ENCODE data around the gene CTH.
"Not testable (repeated sequence)": the region's sequence is repeated elsewhere in the genome, so short reads cannot be mapped to it uniquely, and the experiment has no call there.

Gene CTH

DNA sequence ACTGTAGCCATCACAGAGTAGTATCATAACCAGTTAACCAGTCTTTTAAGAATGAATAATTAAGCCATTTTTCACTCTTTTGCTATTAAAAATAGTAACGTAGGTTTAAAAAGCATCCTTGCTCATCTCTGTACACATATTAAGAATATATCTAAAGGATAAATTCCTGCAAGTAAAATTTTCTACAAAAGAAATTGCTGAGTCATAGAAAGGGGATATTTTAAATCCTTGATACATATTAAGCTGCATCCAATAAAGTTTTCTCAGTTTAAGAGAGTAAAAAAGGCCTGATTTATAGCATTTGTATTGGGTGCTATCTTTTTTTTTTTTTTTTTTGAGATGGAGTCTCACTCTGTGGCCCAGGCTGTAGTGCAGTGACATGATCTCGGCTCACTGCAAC is 1.9 kb upstream of the CTH start:
- DNase-seq (ENCODE audit: low read depth in 2 of 2) = no peak
- no peak for TF ChIP-seq CTCF (IDR thresholded peaks at IDR 0.05; ENCODE audit: low read depth, low read length)
- H3K4me3 ChIP-seq (replicated peaks in 1 of 2; ENCODE audit: low read depth in 2 of 2, low read length in 2 of 2) = no peak overlapping the region

DNA sequence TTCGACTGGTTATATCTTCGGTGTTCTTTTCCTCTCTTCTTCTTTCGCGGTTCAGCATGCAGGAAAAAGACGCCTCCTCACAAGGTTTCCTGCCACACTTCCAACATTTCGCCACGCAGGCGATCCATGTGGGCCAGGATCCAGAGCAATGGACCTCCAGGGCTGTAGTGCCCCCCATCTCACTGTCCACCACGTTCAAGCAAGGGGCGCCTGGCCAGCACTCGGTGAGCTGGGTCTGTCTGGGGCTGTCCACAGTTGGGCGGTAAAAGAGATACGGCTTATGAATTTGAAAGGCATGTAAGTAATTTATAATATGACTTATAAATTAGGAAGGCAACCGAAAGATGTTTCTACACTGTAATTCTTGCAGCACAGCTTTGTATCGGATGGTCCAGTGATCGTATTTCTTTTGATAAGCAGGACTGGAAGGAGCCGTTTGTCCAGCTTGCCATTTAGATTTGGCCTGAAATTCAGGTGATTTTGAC is 334 bp downstream of the CTH start:
- peak in 1 of 2 donors; percentile 60 for DNase-seq (ENCODE audit: low read depth in 2 of 2)
- no peak for TF ChIP-seq CTCF (IDR thresholded peaks at IDR 0.05; ENCODE audit: low read depth, low read length)
- peak overlapping the region; percentile 72 to 92 for H3K4me3 ChIP-seq (replicated peaks in 1 of 2; ENCODE audit: low read depth in 2 of 2, low read length in 2 of 2)

DNA sequence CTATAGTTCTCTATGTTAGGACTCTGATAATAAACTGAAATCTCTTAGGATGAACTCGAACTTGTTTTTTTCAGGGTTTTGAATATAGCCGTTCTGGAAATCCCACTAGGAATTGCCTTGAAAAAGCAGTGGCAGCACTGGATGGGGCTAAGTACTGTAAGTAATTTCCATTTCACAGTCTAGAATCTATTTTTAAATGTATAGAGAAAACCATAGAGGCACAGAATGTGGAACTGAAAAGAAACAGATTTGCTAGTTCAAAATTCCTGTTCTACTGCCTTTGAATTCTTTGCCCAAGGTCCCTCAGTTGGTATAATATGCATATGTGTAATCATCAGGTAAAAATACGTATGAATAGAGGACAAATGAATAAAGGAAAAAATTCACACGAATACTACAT is 4.8 kb downstream of the CTH start:
- no peak for TF ChIP-seq CTCF (IDR thresholded peaks at IDR 0.05; ENCODE audit: low read depth, low read length)
- no peak overlapping the region for H3K4me3 ChIP-seq (replicated peaks in 1 of 2; ENCODE audit: low read depth in 2 of 2, low read length in 2 of 2)
- no peak for DNase-seq (ENCODE audit: low read depth in 2 of 2)

DNA sequence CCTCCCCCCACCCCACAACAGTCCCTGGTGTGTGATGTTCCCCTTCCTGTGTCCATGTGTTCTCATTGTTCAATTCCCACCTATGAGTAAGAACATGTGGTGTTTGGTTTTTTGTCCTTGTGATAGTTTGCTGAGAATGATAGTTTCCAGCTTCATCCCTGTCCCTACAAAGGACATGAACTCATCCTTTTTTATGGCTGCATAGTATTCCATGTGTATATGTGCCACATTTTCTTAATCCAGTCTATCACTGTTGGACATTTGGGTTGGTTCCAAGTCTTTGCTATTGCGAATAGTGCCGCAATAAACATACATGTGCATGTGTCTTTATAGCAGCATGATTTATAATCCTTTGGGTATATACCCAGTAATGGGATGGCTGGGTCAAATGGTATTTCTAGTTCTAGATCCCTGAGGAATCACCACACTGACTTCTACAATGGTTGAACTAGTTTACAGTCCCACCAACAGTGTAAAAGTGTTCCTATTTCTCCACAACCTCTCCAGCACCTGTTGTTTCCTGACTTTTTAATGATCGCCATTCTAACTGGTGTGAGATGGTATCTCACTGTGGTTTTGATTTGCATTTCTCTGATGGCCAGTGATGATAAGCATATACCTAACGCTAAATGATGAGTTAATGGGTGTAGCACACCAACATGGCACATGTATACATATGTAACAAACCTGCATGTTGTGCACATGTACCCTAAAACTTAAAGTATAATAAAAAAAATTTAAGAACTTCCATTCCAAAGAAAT is 8.1 kb downstream of the CTH start:
- not testable (repeated sequence) for H3K4me3 ChIP-seq (replicated peaks in 1 of 2; ENCODE audit: low read depth in 2 of 2, low read length in 2 of 2); DNase-seq (ENCODE audit: low read depth in 2 of 2)

DNA sequence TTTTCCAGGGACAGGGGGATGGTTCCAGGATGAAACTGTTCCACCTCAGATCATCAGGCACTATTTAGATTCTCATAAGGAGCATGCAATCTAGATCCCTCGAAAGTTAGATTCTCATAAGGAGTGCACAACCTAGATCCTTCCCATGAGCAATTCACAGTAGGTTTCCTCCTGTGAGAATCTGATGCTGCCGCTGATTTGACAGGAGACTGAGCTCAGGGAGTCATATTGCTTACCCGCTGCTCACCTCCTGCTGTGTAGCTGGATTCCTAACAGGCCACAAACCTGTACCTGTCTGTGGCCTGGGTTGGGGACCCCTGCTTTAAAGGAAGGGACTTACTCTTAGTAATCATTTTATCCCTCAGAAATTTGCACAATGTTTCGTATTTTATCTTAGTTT is 9.3 kb downstream of the CTH start:
- no peak overlapping the region for H3K4me3 ChIP-seq (replicated peaks in 1 of 2; ENCODE audit: low read depth in 2 of 2, low read length in 2 of 2)
- no peak for TF ChIP-seq CTCF (IDR thresholded peaks at IDR 0.05; ENCODE audit: low read depth, low read length)
- no peak for DNase-seq (ENCODE audit: low read depth in 2 of 2)

DNA sequence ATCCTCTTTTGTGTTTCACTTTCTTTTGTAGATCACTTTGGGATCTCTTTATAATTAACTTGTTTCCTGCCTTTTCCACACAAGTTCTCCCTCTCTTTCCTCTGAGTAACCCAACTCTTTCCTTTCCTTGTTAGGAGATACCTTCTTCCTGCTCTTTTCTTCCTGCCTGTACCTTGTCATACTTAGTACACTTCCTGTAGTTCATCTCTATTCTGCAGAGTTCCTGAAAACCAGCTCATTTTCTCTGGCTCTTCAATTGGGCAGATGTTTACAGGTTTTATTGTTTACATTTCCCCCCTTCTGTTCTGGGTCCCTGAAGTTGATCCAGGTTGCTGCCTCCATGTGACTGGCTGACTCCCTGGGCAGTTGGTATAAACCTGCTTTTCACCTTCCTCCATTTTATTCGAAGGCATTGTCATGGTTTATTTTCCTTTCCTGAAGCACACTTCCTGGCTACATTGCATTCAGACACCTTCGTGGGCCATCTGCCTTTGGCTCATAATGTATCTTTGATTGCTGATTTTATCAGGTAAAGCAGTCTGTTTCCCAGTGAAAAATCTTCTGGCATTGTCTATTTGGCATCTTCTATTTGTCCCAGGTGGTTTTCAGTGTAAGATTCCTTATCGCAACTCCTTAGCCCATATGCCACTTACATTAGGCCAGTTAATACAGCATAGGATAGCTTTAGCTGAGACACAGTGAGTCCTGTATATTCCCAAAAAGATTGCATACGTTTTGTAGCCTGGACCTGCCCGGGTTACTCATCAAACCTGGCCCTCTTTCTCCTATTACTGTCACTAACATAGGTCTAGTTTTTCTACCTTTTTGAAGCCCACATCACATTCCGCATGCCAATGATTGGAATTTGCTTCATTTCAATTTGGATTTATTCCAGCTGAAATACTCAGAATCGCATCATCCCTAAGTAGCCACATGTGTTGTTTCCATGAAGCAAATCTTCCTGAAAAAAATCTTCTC is 15.4 kb downstream of the CTH start:
- DNase-seq (ENCODE audit: low read depth in 2 of 2) = no peak
- no peak overlapping the region for H3K4me3 ChIP-seq (replicated peaks in 1 of 2; ENCODE audit: low read depth in 2 of 2, low read length in 2 of 2)
- no peak for TF ChIP-seq CTCF (IDR thresholded peaks at IDR 0.05; ENCODE audit: low read depth, low read length)

GRCh38 chr1:70427976-70428375 is 16.9 kb downstream of the CTH start:
- no peak overlapping the region for H3K4me3 ChIP-seq (replicated peaks in 1 of 2; ENCODE audit: low read depth in 2 of 2, low read length in 2 of 2)
- peak in 1 of 2 donors; percentile 54 for DNase-seq (ENCODE audit: low read depth in 2 of 2)
- no peak for TF ChIP-seq CTCF (IDR thresholded peaks at IDR 0.05; ENCODE audit: low read depth, low read length)
